SK-N-MC (cell line): ENCODE data around the gene MBNL2.

ENCODE experiments used
- EZH2 ChIP-seq: fragments of 200-600 bp; sonication (generic); IDR thresholded peaks from one replicate; pipeline ENCODE4 v1.6.1; 2017; ENCODE audit warnings: antibody characterized with exemption
- FOXP2 ChIP-seq: optimal IDR thresholded peaks from 2 replicates; pipeline ENCODE3; 2011; ENCODE audit warnings: mild to moderate bottlenecking, moderate library complexity; ENCODE audit not compliant: insufficient read depth; ENCODE audit errors: extremely low read length, control extremely low read depth
- POLR2AphosphoS5 ChIP-seq: IDR thresholded peaks from 2 replicates; pipeline ENCODE4 v1.6.1; 2012; ENCODE audit warnings: mild to moderate bottlenecking, low read depth, low read length, borderline replicate concordance

GRCh38 chr13:97316390-97316789 lies 94.3 kb downstream of the MBNL2 start:
- no peak for TF ChIP-seq POLR2AphosphoS5
- no peak for TF ChIP-seq EZH2
- no peak for TF ChIP-seq FOXP2
